ENCODE data around the gene MYO1G.
"Not testable (repeated sequence)": the region's sequence is repeated elsewhere in the genome, so short reads cannot be mapped to it uniquely, and the experiment has no call there.

The MYO1G gene

GRCh38 chr7:44999245-45000092, 20.7 kb upstream of the MYO1G start:
- FAIRE-seq = peak; percentile 43

DNA sequence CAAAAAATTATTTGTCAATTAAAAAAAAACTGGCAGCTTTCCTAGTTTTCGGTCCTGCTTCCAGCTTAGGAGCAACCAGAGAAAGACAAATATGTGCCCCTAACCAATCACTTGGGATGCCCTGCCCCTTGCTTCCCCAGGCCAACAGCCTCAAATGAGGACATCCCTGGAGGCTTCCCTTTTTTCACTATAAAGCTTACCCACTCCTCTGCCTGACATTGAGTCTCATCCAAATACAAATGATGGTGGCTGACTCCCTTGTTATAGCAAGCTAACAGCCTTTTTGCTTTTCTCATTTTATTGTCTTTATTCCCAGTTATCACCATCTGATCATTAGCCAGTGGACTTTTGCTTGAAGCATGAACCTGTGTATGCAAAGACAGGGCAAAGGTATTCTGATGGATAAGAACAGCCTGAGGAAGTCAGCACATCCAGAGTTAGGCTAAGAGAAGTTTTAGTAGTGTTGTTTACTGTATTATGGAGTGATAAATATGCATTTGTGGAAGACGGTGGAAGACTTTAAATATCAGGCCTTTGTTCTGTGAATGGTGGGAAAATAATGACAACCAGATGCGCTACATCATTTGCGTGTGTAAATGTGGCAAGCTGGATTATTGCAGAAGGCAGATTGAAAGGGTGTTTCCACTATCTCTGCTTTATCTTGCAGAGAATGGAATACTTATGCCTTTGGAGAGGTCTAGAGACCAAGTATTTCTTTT, 19.5 kb upstream of the MYO1G start:
- no peak for FAIRE-seq

DNA sequence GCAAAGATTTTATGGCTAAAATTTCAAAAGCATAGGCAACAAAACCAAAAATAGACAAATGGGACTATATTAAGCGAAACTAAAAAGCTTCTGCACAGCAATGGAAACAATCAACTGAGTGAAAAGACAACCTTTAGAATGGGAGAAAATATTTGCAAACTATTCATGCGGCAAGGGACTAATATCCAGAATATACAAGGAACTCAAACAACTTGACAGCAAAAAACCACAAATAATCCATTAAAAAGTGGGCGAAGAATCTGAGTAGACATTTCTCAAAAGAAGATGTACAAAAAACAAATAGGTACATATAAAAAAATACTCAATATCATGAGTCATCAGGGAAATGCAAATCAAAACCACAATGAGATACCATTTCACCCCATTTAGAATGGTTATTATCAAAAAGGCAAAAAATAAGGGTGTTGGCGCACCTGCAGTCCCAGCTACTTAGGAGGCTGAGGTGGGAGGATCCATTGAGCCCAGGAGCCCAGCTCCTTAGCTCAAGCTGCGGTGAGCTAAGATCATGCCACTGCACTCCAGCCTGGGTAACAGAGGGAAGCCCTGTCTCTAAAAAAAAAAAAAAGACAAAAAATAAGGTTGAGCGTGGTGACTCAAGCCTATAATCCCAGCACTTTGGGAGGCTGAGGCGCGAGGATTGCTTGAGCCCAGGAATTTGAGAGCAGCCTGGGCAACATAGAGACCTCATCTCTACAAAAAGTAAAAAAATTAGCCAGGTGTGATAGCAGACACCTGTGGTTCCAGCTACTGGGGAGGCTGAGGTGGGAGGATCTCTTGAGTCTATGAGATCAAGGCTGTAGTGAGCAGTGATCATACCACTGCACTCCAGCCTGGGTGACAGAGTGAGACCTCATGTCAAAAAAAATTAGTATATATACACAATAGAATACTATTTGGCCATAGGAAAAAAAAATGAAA, 17.0 kb upstream of the MYO1G start:
- no peak for FAIRE-seq

GRCh38 chr7:44994877-44995554, 16.2 kb upstream of the MYO1G start:
- no peak for FAIRE-seq

DNA sequence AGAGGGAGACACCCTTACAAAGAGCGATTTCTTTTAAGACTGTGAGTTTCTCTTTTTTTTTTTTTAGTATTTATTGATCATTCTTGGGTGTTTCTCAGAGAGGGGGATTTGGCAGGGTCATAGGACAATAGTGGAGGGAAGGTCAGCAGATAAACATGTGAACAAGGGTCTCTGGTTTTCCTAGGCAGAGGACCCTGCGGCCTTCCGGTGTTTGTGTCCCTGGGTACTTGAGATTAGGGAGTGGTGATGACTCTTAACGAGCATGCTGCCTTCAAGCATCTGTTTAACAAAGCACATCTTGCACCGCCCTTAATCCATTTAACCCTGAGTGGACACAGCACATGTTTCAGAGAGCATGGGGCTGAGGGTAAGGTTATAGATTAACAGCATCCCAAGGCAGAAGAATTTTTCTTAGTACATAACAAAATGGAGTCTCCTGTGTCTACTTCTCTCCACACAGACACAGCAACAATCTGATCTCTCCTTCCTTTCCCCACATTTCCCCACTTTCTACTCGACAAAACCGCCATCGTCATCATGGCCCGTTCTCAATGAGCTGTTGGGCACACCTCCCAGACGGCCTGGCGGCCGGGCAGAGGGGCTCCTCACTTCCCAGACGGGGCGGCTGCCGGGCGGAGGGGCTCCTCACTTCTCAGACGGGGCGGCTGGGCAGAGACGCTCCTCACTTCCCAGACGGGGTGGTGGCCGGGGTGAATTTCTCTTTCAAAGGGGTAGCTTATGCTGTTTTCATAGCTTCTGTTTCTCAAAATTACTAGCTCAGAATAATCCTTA, 13.4 kb upstream of the MYO1G start:
- FAIRE-seq = not testable (repeated sequence)

- no peak for FAIRE-seq
Measured at GRCh38 chr7:44990109-44991023, 11.6 kb upstream of the MYO1G start.

DNA sequence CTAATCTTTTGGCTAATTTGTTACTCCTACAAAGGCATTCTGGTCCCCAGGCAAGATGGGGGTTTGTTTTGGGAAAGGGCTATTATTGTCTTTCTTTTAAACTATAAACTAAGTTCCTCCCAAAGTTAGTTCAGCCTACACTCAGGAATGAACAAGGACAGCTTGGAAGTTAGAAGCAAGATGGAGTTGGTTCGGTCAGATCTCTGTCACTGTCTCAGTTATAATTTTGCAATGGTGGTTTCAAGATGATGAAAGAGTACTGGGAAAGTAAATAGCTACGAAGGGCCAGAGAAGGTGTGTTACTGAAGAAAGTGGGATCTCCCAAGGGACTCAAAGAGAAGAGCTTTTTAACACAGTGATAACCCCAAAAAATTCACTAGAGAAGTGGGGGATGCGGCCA, 10.3 kb upstream of the MYO1G start:
- no peak for FAIRE-seq

- FAIRE-seq = no peak
Measured at GRCh38 chr7:44988701-44989100, 9.9 kb upstream of the MYO1G start.

GRCh38 chr7:44987996-44988395, 9.2 kb upstream of the MYO1G start:
- FAIRE-seq = no peak

DNA sequence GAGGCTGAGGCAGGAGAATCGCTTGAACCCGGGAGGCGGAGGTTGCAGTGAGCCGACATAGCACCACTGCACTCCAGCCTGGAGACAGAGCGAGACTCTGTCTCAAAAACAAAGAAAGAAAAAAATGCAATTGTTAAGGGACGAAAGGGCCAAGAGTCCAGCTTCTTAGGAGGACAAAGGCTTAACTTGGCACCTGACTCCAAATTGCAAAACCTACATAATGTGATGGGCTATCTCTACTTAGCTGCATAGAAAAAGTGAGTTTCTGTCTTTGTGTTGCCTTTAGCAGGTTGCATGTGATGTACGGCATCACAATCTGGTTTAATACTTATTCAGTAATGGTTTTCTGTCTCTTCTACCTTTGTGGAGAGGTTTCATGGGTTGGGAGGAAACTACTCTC, 8.6 kb upstream of the MYO1G start:
- no peak for FAIRE-seq

- no peak for FAIRE-seq
Measured at GRCh38 chr7:44986218-44987053, 7.6 kb upstream of the MYO1G start.

DNA sequence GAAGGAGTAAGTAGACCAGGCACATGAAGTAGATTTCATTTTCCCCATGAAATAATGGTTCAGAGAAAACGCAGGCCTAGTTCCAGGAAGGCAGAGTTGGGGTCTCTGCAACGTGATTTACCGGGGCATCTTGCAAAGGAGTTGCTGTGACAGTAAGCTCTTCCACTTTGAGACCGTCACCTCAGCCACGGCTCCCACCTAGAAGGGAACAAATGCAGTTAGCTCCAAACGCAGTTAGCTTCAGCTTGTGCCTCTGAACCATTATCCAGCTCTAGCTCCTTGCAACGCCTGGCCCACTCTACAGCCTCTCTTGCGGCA, 7.0 kb upstream of the MYO1G start:
- no peak for FAIRE-seq

GRCh38 chr7:44985033-44985695, 6.3 kb upstream of the MYO1G start:
- FAIRE-seq = no peak

- no peak for FAIRE-seq
Measured at GRCh38 chr7:44984478-44984758, 5.6 kb upstream of the MYO1G start.

DNA sequence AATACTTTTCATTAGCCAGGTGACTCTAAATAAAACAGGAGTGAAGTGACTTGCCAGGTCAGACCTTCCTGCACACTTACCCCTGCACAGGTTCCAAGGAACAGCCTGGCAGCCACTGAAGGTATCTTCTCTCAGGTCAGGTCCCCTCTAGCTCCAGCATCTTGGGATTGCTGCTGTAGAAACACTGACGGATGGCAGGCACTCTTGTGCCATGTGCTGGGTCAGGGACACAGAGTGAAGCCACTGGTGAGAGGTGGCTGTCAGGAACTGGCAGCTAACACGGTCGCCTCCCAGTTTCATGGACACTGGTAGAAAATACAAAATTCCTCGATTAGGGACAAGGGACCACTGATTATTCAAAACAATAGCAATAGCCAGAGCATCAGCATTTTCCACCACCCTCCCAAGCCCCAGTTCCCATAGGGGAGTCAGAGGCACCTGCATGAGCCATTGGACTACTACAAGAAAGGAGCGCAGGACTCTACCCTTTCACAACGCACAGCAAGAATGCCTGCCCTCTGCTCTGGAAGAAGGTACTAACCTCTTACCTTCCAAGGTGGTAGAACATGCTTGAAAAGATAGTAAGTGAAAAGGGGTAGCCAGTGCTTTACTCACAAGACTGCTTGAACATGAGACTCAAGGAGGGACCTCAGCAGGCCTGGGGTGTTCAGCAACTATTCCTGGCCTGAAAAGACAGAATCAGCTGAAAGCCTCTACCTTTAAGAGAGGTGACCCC, 5.1 kb upstream of the MYO1G start:
- FAIRE-seq = no peak

- no peak for FAIRE-seq
Measured at GRCh38 chr7:44982970-44983369, 4.2 kb upstream of the MYO1G start.

DNA sequence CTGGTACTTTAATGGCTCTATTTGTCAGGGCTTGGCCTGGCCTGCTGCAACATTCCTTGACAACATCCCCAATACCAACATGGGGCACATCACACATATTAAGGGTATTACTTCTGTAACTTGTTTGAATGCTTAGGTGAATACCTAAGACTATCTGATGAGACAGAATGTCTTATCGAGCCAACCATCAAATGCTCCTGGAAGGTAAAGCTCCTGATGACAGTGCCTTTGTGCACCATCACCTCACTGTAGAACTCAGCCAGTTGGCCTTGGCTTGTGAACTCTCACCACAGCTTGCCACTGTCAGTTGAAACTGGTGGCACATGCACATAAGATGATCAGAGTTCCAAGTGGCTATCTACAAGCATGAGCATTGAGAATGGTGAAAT, 3.7 kb upstream of the MYO1G start:
- no peak for FAIRE-seq

GRCh38 chr7:44981035-44981706, 2.4 kb upstream of the MYO1G start:
- FAIRE-seq = no peak

Measured in TTC549 (cell line).